ENCODE data around the gene ETFB. TPM values are rescaled to one million over a fixed set of nuclear protein-coding genes. Genes with fewer than 3 reads are reported as not detected.
A peak's percentile ranks its signal among the peaks of the same experiment; 100 is the strongest.

The ETFB gene
- total RNA-seq, 2 donors from 2014 or later = 141 to 217 TPM

GRCh38 chr19:51339313-51339686 lies 26.9 kb downstream of the ETFB start:
- Histone ChIP-seq H3K4me1 (peaks cover 4% of the 10 kb centered on the region), H3K27ac (peak overlapping the region; percentile 73), H3K4me3 (peak overlapping the region; percentile 75), H3K36me3 (no peaks in the 10 kb centered on the region), H3K9ac (ENCODE audit: low read depth in 2 of 2, low read length in 2 of 2) (peak overlapping the region; percentile 54 to 55), H3K27me3 (no peaks in the 10 kb centered on the region), H3K9me3 (no peaks in the 10 kb centered on the region)
- DNase-seq = no peak
- TF ChIP-seq CTCF (IDR thresholded peaks at IDR 0.05) = no peak
- intact Hi-C loops (cut with DNase I) = loop anchor here (5.0 kb wide), 1 partner anchor 68 kb away; no protein-coding TSS in a partner anchor

DNA sequence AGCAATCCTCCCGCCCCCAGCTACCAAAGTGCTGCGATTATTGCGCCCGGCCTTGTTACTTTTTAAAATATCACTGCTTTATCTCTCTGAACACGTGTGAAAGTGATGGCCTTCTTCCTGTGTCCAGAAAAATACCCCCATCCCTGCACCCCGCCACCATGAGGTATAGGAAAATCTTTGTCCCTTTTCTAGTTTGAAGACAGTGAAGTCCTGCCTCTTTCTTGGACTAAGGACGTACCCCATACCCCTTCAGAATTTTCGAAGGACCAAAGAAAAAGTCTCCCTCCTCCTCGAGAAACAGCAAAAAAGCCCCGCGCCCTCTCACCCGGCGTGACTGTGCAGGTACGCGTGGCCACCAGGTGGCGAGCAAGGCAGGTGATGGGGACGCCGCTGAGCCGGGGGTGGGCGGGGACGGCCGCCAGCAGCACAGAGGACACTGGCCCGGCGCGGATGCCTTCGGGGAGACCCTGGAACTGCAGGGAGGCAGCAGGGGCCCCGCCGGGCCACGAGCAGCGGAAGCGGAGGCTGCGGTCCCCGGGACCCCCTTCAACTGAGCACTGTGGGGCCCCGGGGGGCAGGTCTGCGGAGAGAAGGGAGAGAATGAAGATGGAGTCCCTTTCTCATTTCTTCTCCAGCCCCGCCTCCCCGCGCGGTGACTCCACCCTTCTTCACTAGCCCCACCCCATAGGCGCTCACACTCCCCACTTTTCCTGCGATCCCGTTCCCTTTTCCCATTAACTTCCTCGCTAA lies 27.4 kb downstream of the ETFB start:
- peak overlapping the region; percentile 75 for H3K4me3 ChIP-seq
- intact Hi-C loops (cut with DNase I) = loop anchor here (1.0 to 5.0 kb wide), 2 partner anchors 69 to 100 kb away; no protein-coding TSS in a partner anchor
- TF ChIP-seq CTCF (IDR thresholded peaks at IDR 0.05) = peak; percentile 87
- H3K36me3 ChIP-seq = no peaks in the 10 kb centered on the region
- DNase-seq = peak; percentile 91
- peak overlapping the region; percentile 73 for H3K27ac ChIP-seq
- no peaks in the 10 kb centered on the region for H3K9me3 ChIP-seq
- peak overlapping the region; percentile 54 to 55 for H3K9ac ChIP-seq (ENCODE audit: low read depth in 2 of 2, low read length in 2 of 2)
- H3K27me3 ChIP-seq = no peaks in the 10 kb centered on the region
- H3K4me1 ChIP-seq = peaks cover 4% of the 10 kb centered on the region

- intact Hi-C loops (cut with DNase I) = loop anchor here (1.0 to 5.0 kb wide), 2 partner anchors 69 to 100 kb away; no protein-coding TSS in a partner anchor
- H3K27me3 ChIP-seq = no peaks in the 10 kb centered on the region
- H3K9ac ChIP-seq (ENCODE audit: low read depth in 2 of 2, low read length in 2 of 2) = no peak overlapping the region
- no peaks in the 10 kb centered on the region for H3K9me3 ChIP-seq
- no peak for DNase-seq
- peaks cover 4% of the 10 kb centered on the region for H3K4me1 ChIP-seq
- no peaks in the 10 kb centered on the region for H3K36me3 ChIP-seq
- H3K4me3 ChIP-seq = no peak overlapping the region
- no peak overlapping the region for H3K27ac ChIP-seq
- TF ChIP-seq CTCF (IDR thresholded peaks at IDR 0.05) = no peak
These were observed 28.2 kb downstream of the ETFB start for GRCh38 chr19:51337861-51338562.

- Histone ChIP-seq H3K4me1 (peaks cover 4% of the 10 kb centered on the region), H3K9me3 (no peaks in the 10 kb centered on the region), H3K27ac (no peak overlapping the region), H3K36me3 (no peaks in the 10 kb centered on the region), H3K4me3 (no peak overlapping the region), H3K27me3 (no peaks in the 10 kb centered on the region), H3K9ac (ENCODE audit: low read depth in 2 of 2, low read length in 2 of 2) (no peak overlapping the region)
- DNase-seq = no peak
- intact Hi-C loops (cut with DNase I) = loop anchor here (5.0 kb wide), 1 partner anchor 70 kb away; no protein-coding TSS in a partner anchor
- TF ChIP-seq CTCF (IDR thresholded peaks at IDR 0.05) = no peak
These were observed 28.9 kb downstream of the ETFB start for GRCh38 chr19:51337141-51337860.

GRCh38 chr19:51333836-51334460 lies 32.2 kb downstream of the ETFB start:
- DNase-seq = no peak

More at GRCh38 chr19:51333836-51334460, 32.2 kb downstream of the ETFB start:
- Histone ChIP-seq H3K27ac (no peak overlapping the region), H3K4me3 (no peak overlapping the region), H3K4me1 (no peaks in the 10 kb centered on the region), H3K9ac (ENCODE audit: low read depth in 2 of 2, low read length in 2 of 2) (no peak overlapping the region), H3K27me3 (no peaks in the 10 kb centered on the region), H3K36me3 (no peaks in the 10 kb centered on the region), H3K9me3 (no peaks in the 10 kb centered on the region)
- intact Hi-C loops (cut with DNase I) = no loop called here
- TF ChIP-seq CTCF (IDR thresholded peaks at IDR 0.05) = no peak
